Ovary (tissue), 3 donors: ENCODE measurements around the gene FUCA2.
"Not testable (repeated sequence)": the region's sequence is repeated elsewhere in the genome, so short reads cannot be mapped to it uniquely, and the experiment has no call there.

ENCODE experiments used
- CTCF ChIP-seq, 3 donors: fragments of 450-650 bp in 2 of 3; fragments of 200-600 bp in 1 of 3; IDR thresholded peaks; one replicate each; pipeline versions ENCODE4 v1.5.1 to v1.8.0; 2016 to 2022; ENCODE audit warnings: antibody characterized with exemption in 3 of 3, mild to moderate bottlenecking in 1 of 3
- POLR2A ChIP-seq: fragments of 450-650 bp; IDR thresholded peaks from one replicate; pipeline ENCODE4 v1.6.1; 2017; ENCODE audit warnings: antibody characterized with exemption, mild to moderate bottlenecking, moderate library complexity
- donor health status: DM: no; HTN: no; CAD: no.

- TF ChIP-seq POLR2A; CTCF (IDR thresholded peaks at IDR 0.05): not testable (repeated sequence)
Measured at GRCh38 chr6:143468823-143469222, 42.7 kb downstream of the FUCA2 start.
